Measurements from ENCODE around the gene EDIL3. TPM values are rescaled to one million over a fixed set of nuclear protein-coding genes. Genes with fewer than 3 reads are reported as not detected.

The EDIL3 gene
- total and polyA plus RNA-seq, 10 of the 15 experiments (the other 5 are each of a cell fraction or from before 2014, with no cell fraction given), result 0.01 to 0.62 (median 0.20) TPM

DNA sequence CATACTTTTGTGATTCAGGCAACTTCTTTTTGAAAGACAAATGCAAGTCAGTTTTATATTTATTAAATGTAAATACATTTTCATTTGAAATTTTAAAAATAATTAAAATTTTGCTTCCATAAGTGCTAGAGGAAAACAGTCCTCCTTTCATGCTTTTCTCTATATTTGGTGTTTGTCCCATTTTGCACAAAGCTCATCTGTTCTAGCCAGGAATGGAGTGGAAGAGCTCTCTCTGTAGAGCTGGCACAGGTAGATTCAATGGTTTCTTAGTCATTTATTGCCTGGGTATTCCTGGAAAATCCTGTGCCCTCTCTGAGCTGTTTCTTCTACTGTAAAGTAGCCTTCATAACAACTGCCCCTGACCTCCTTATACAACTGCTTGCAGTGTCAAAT is 396.4 kb downstream of the EDIL3 start:
- Histone ChIP-seq H3K9me3 (replicated peaks; ENCODE audit: control insufficient read depth, insufficient read depth, low read length) (no peaks in the 10 kb centered on the region), H3K4me3 (no peak overlapping the region), H3K27ac (ENCODE audit: control insufficient read depth, insufficient read depth) (no peak overlapping the region), H3K4me2 (ENCODE audit: control insufficient read depth, insufficient read depth) (no peak overlapping the region), H2AFZ (ENCODE audit: control insufficient read depth, low read depth, low read length) (no peak overlapping the region), H3K27me3 (replicated peaks in 1 of 2; ENCODE audit: control insufficient read depth in 2 of 2, insufficient read depth in 2 of 2, low read length in 1 of 2) (no peaks in the 10 kb centered on the region), H4K20me1 (ENCODE audit: control insufficient read depth, insufficient read depth) (no peaks in the 10 kb centered on the region), H3K36me3 (ENCODE audit: control insufficient read depth in 2 of 2, insufficient read depth in 2 of 2, low read length in 1 of 2) (no peaks in the 10 kb centered on the region), H3K4me1 (ENCODE audit: control insufficient read depth, insufficient read depth, low read length) (no peaks in the 10 kb centered on the region), H3K79me2 (ENCODE audit: control insufficient read depth, insufficient read depth, low read length) (no peaks in the 10 kb centered on the region), H3K9ac (ENCODE audit: control insufficient read depth, insufficient read depth, low read length) (no peak overlapping the region)
- ChIA-PET SMC1A (ENCODE audit: uncharacterized antibody, unreplicated experiment) (no interaction called here), POLR2A (no interaction called here), RAD21 (ENCODE audit: unreplicated experiment) (no interaction called here), CTCF (no interaction called here)
- ATAC-seq, result no peak
- FAIRE-seq, result no peak
- intact Hi-C loops (cut with micrococcal nuclease; ENCODE audit: unreplicated experiment) (no loop called here), in situ Hi-C loops (cut with MboI) (no loop called here)
- BruUV-seq (replicated peaks), result no TSS peak
- DNase-seq (ENCODE audit: low read depth, low spot score), result no peak
- no peak for TF ChIP-seq ZNF24 (IDR thresholded peaks at IDR 0.05)
- TF ChIP-seq ZBED1 (IDR thresholded peaks at IDR 0.05; ENCODE audit: borderline replicate concordance), result no peak
- TF ChIP-seq EED (IDR thresholded peaks at IDR 0.05; ENCODE audit: low read depth), result no peak
- TF ChIP-seq, protein P1, sequence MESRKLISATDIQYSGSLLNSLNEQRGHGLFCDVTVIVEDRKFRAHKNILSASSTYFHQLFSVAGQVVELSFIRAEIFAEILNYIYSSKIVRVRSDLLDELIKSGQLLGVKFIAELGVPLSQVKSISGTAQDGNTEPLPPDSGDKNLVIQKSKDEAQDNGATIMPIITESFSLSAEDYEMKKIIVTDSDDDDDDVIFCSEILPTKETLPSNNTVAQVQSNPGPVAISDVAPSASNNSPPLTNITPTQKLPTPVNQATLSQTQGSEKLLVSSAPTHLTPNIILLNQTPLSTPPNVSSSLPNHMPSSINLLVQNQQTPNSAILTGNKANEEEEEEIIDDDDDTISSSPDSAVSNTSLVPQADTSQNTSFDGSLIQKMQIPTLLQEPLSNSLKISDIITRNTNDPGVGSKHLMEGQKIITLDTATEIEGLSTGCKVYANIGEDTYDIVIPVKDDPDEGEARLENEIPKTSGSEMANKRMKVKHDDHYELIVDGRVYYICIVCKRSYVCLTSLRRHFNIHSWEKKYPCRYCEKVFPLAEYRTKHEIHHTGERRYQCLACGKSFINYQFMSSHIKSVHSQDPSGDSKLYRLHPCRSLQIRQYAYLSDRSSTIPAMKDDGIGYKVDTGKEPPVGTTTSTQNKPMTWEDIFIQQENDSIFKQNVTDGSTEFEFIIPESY (IDR thresholded peaks at IDR 0.05), result no peak
- TF ChIP-seq TBL1XR1 (IDR thresholded peaks at IDR 0.05; ENCODE audit: low read depth, low read length), result no peak
- no peak for TF ChIP-seq RAD21 (IDR thresholded peaks at IDR 0.05; ENCODE audit: insufficient read depth, low read depth, low read length)
- TF ChIP-seq, protein P2, sequence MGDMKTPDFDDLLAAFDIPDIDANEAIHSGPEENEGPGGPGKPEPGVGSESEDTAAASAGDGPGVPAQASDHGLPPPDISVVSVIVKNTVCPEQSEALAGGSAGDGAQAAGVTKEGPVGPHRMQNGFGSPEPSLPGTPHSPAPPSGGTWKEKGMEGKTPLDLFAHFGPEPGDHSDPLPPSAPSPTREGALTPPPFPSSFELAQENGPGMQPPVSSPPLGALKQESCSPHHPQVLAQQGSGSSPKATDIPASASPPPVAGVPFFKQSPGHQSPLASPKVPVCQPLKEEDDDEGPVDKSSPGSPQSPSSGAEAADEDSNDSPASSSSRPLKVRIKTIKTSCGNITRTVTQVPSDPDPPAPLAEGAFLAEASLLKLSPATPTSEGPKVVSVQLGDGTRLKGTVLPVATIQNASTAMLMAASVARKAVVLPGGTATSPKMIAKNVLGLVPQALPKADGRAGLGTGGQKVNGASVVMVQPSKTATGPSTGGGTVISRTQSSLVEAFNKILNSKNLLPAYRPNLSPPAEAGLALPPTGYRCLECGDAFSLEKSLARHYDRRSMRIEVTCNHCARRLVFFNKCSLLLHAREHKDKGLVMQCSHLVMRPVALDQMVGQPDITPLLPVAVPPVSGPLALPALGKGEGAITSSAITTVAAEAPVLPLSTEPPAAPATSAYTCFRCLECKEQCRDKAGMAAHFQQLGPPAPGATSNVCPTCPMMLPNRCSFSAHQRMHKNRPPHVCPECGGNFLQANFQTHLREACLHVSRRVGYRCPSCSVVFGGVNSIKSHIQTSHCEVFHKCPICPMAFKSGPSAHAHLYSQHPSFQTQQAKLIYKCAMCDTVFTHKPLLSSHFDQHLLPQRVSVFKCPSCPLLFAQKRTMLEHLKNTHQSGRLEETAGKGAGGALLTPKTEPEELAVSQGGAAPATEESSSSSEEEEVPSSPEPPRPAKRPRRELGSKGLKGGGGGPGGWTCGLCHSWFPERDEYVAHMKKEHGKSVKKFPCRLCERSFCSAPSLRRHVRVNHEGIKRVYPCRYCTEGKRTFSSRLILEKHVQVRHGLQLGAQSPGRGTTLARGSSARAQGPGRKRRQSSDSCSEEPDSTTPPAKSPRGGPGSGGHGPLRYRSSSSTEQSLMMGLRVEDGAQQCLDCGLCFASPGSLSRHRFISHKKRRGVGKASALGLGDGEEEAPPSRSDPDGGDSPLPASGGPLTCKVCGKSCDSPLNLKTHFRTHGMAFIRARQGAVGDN (IDR thresholded peaks at IDR 0.05), result no peak
- no peak for TF ChIP-seq SIX5 (IDR thresholded peaks at IDR 0.05; ENCODE audit: low read depth, low read length, severe bottlenecking)
- no peak for TF ChIP-seq STAT3 (IDR thresholded peaks at IDR 0.05; ENCODE audit: low read depth, low read length)
- TF ChIP-seq BACH1 (IDR thresholded peaks at IDR 0.05; ENCODE audit: borderline replicate concordance), result no peak
- no peak for TF ChIP-seq POU2F2 (IDR thresholded peaks at IDR 0.05; ENCODE audit: borderline replicate concordance, low read depth, low read length)
- no peak for TF ChIP-seq JUND (IDR thresholded peaks at IDR 0.05; ENCODE audit: low read depth, low read length)
